Measurements from ENCODE around the gene HS2ST1. TPM values are rescaled to one million over a fixed set of nuclear protein-coding genes. Genes with fewer than 3 reads are reported as not detected.

The HS2ST1 gene
- total RNA-seq, 2 donors from 2014 or later = 6.5 to 10.4 TPM

DNA sequence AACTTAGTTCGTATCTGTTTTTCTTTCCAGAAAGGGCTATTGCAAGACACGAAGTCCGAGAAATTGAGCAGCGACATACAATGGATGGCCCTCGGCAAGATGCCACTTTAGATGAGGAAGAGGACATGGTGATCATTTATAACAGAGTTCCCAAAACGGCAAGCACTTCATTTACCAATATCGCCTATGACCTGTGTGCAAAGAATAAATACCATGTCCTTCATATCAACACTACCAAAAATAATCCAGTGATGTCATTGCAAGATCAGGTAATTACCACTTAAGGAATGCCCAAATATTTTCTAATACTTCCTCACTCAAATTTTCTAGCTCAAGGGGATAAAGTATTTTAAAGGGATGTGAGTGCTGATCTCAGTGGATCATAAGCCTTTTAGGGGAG lies 158.5 kb downstream of the HS2ST1 start:
- no peaks in the 10 kb centered on the region for H3K9me3 ChIP-seq
- peaks cover 6 to 9% of the 10 kb centered on the region in 2 donors for H3K4me1 ChIP-seq (ENCODE audit: control insufficient read depth in 1 of 2, low read depth in 2 of 2)
- no peaks in the 10 kb centered on the region for H3K36me3 ChIP-seq
- no peak overlapping the region for H3K27ac ChIP-seq
- DNase-seq (ENCODE audit: low spot score) = no peak
- no peak for ATAC-seq (ENCODE audit: insufficient number of reproducible peaks, low FRiP score, low read depth)
- no peak overlapping the region for H3K4me3 ChIP-seq
- no peaks in the 10 kb centered on the region for H3K27me3 ChIP-seq (replicated peaks; ENCODE audit: insufficient read depth)
- TF ChIP-seq, protein P1, sequence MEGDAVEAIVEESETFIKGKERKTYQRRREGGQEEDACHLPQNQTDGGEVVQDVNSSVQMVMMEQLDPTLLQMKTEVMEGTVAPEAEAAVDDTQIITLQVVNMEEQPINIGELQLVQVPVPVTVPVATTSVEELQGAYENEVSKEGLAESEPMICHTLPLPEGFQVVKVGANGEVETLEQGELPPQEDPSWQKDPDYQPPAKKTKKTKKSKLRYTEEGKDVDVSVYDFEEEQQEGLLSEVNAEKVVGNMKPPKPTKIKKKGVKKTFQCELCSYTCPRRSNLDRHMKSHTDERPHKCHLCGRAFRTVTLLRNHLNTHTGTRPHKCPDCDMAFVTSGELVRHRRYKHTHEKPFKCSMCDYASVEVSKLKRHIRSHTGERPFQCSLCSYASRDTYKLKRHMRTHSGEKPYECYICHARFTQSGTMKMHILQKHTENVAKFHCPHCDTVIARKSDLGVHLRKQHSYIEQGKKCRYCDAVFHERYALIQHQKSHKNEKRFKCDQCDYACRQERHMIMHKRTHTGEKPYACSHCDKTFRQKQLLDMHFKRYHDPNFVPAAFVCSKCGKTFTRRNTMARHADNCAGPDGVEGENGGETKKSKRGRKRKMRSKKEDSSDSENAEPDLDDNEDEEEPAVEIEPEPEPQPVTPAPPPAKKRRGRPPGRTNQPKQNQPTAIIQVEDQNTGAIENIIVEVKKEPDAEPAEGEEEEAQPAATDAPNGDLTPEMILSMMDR (IDR thresholded peaks at IDR 0.05) = no peak

DNA sequence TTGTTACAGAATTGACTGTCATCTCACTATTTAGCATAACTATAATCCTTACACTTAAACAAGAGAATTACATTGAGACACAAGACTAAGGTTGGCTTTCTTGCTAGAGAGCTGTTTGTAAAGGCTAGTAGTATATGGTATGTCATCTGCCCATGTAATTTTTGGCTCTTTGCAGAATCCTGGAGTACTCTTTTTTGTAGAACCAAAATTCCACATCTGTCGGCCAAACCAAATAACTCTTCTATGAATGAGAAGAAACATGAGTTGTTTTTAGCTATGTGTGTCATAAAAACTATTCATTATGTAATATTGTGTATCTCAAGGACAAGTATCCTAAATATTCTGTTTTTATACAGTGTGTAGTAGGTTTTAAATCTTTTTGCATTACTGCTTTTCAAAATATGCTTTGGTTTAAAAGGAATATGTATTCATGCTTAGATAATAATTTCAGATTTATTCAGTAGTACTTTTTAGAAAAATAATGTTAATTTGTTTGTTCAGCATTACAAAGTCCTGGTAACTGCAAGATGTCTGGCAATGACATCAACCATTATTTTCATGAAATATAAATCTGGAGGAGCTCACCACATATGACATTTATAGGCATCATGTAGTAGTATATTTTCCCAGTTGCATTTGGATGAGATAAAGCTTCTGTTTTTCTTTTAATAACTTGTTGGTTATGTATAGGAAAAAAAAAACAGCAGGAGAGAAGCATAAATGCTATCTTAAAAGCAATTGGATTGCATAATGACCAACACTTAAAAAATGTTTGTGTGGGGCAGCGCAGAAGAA lies 159.8 kb downstream of the HS2ST1 start:
- Histone ChIP-seq H3K4me3 (no peak overlapping the region), H3K4me1 (ENCODE audit: control insufficient read depth in 1 of 2, low read depth in 2 of 2) (peaks cover 6 to 9% of the 10 kb centered on the region in 2 donors), H3K27me3 (replicated peaks; ENCODE audit: insufficient read depth) (no peaks in the 10 kb centered on the region), H3K36me3 (no peaks in the 10 kb centered on the region), H3K9me3 (no peaks in the 10 kb centered on the region), H3K27ac (no peak overlapping the region)
- TF ChIP-seq, protein P1 (IDR thresholded peaks at IDR 0.05) = no peak
- no peak for DNase-seq (ENCODE audit: low spot score)
- no peak for ATAC-seq (ENCODE audit: insufficient number of reproducible peaks, low FRiP score, low read depth)

DNA sequence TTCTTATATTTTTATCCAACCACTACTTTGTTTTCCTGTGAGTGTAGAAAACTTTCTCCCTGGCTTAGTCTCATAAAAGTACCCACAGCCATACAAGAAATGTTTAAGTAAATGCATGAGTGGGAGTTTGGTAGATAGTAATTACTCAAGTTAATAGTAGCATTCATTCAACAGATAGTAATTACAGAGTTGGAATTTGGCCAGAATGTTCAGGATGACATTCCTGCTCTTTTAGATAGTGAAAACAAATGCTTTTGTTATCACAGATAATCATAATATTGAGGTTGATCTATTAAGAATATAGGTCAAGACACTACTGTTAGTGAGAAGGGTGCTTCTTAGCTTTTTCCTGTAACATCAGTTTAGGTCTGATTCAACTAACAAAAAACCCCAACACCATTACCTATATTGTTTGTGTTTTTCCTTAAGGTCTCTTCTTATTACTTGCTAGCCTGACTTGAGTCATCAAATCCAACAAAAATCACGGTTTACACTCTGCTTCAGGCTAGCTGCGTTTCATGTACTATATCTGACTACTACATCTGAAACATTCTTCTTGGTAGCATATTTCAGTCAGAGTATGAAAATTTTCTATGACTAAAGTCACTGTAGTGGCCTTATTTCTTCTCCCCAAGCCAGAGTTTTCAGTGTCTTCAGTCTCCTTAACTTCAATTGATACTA lies 163.7 kb downstream of the HS2ST1 start:
- Histone ChIP-seq H3K4me1 (ENCODE audit: control insufficient read depth in 1 of 2, low read depth in 2 of 2) (peaks cover 6 to 9% of the 10 kb centered on the region in 2 donors), H3K36me3 (no peaks in the 10 kb centered on the region), H3K27me3 (replicated peaks; ENCODE audit: insufficient read depth) (no peaks in the 10 kb centered on the region), H3K27ac (no peak overlapping the region), H3K4me3 (no peak overlapping the region), H3K9me3 (no peaks in the 10 kb centered on the region)
- TF ChIP-seq, protein P1 (IDR thresholded peaks at IDR 0.05) = no peak
- ATAC-seq (ENCODE audit: insufficient number of reproducible peaks, low FRiP score, low read depth) (no peak), DNase-seq (ENCODE audit: low spot score) (no peak)

DNA sequence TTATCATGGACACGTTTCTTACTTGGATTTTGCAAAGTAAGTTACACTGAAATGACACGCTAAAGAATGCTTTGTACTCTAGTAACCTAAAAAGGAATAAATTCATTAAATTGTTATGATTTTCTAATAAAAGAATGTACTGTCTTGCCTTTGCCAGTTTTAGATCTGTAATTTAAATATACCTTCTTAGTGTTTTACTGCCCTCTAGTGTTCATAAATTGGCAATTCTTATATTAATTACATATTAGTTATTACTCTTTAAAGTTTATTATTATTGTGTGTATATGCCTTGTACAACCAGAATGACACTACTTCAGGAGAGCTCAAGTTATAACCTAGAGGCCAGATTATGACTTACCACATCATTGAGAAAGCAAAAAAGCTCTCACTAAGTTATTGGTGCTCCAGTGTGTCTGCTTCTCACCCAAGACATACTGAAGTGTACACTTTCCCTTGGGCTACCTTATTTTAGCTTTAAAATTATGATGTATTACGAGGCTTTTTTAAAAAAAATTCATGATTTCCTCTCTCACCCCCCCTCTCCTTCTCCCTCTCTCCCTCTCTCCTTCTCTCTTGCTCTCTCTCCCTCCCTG lies 169.9 kb downstream of the HS2ST1 start:
- no peaks in the 10 kb centered on the region for H3K27me3 ChIP-seq (replicated peaks; ENCODE audit: insufficient read depth)
- H3K36me3 ChIP-seq = no peaks in the 10 kb centered on the region
- TF ChIP-seq, protein P1 (IDR thresholded peaks at IDR 0.05) = peak; percentile 51
- no peak overlapping the region for H3K4me3 ChIP-seq
- ATAC-seq (ENCODE audit: insufficient number of reproducible peaks, low FRiP score, low read depth) (no peak), DNase-seq (ENCODE audit: low spot score) (no peak)
- H3K9me3 ChIP-seq = no peaks in the 10 kb centered on the region
- H3K4me1 ChIP-seq (ENCODE audit: control insufficient read depth in 1 of 2, low read depth in 2 of 2) = peaks cover 3 to 4% of the 10 kb centered on the region in 2 donors
- H3K27ac ChIP-seq = no peak overlapping the region

DNA sequence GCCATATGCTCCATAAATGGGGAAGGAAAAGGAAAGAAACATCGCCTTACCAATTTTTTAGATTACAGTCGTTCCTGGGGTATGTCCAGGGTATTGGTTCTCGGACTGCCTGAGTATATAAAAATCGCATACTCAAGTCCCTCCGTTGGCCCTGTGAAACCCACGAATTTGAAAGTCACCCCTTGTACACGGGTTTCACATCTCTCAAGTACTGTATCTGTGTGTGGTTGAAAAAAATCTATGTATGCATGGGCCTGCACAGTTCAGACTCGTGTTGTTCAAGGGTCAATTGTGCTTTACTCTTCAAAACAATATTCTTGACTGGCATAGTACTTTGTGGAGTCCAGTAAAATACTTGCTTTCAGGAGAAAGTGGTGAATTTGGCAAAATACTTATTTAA lies 171.7 kb downstream of the HS2ST1 start:
- Histone ChIP-seq H3K27ac (no peak overlapping the region), H3K4me1 (ENCODE audit: control insufficient read depth in 1 of 2, low read depth in 2 of 2) (peaks cover 3 to 4% of the 10 kb centered on the region in 2 donors), H3K4me3 (no peak overlapping the region), H3K27me3 (replicated peaks; ENCODE audit: insufficient read depth) (no peaks in the 10 kb centered on the region), H3K9me3 (no peaks in the 10 kb centered on the region), H3K36me3 (no peaks in the 10 kb centered on the region)
- DNase-seq (ENCODE audit: low spot score) = no peak
- TF ChIP-seq, protein P1 (IDR thresholded peaks at IDR 0.05) = no peak
- no peak for ATAC-seq (ENCODE audit: insufficient number of reproducible peaks, low FRiP score, low read depth)

Measured in thoracic aorta (tissue), 2 donors.